NT2/D1 (cell line): ENCODE data around the gene TRIM22.

Experiments used
- SUZ12 ChIP-seq: IDR thresholded peaks from 2 replicates; pipeline ENCODE4 v1.6.1; 2011; ENCODE audit not compliant: insufficient read length, insufficient read depth; ENCODE audit errors: extremely low read depth
- YY1 ChIP-seq: IDR thresholded peaks from 2 replicates; pipeline ENCODE4 v1.6.1; 2011; ENCODE audit not compliant: insufficient read length, insufficient read depth
- ZNF274 ChIP-seq: IDR thresholded peaks from 2 replicates; pipeline ENCODE4 v1.6.1; 2011; ENCODE audit warnings: mild to moderate bottlenecking, low read depth, low read length

GRCh38 chr11:5695580-5695979 is 6.0 kb downstream of the TRIM22 start:
- TF ChIP-seq SUZ12 (no peak), YY1 (no peak), ZNF274 (no peak)
